ENCODE data around the gene GNG3. TPM values are rescaled to one million over a fixed set of nuclear protein-coding genes. Genes with fewer than 3 reads are reported as not detected.
A peak's percentile ranks its signal among the peaks of the same experiment; 100 is the strongest.

Gene GNG3
- total RNA-seq, 1 experiment from 2014 or later, result not detected

GRCh38 chr11:62715150-62716130 is 8.0 kb downstream of the GNG3 start:
- POLR2A ChIA-PET, result no interaction called here
- intact Hi-C loops (cut with micrococcal nuclease), result no loop called here
- H3K4me3 ChIP-seq (replicated peaks in 1 of 2; ENCODE audit: low read depth in 1 of 2, low read length in 2 of 2), result no peak overlapping the region
- H3K9me2 ChIP-seq (ENCODE audit: insufficient read depth), result no peaks in the 10 kb centered on the region
- H4K20me1 ChIP-seq (ENCODE audit: insufficient read depth), result peaks cover 5% of the 10 kb centered on the region; the same call in 1 of the 2 replicates
- DNase-seq (ENCODE audit: low read depth, low spot score), result no peak
- H3K9ac ChIP-seq (ENCODE audit: low read length), result no peak overlapping the region
- peaks cover 69% of the 10 kb centered on the region for H3K79me2 ChIP-seq (ENCODE audit: insufficient read depth, low read length)
- H3K9me3 ChIP-seq (ENCODE audit: control insufficient read depth in 1 of 2, insufficient read depth in 1 of 2, low read depth in 1 of 2, low read length in 2 of 2), result no peaks in the 10 kb centered on the region
- H3K36me3 ChIP-seq (ENCODE audit: control insufficient read depth in 1 of 2, insufficient read depth in 2 of 2, low read length in 2 of 2), result peaks cover 82 to 87% of the 10 kb centered on the region in 2 experiments
- CTCF ChIA-PET, result no interaction called here
- H3K4me2 ChIP-seq (ENCODE audit: low read length), result no peak overlapping the region
- BruUV-seq (replicated peaks), result no TSS peak
- no peak overlapping the region for H2AFZ ChIP-seq (ENCODE audit: low read depth, low read length, poor library complexity, severe bottlenecking)
- no peak overlapping the region for H3K27ac ChIP-seq (ENCODE audit: low read depth, low read length)
- H3K27me3 ChIP-seq (ENCODE audit: insufficient read depth, low read length), result no peaks in the 10 kb centered on the region
- RAD21 ChIA-PET (ENCODE audit: low non-redundant PET in 1 of 2, low total read pairs in 2 of 2, uncharacterized antibody in 2 of 2, unreplicated experiment in 2 of 2), result no interaction called here
- TF ChIP-seq CTCF (IDR thresholded peaks at IDR 0.05 in 2 of 3, conservative IDR thresholded peaks at IDR 0.05 in 1 of 3; ENCODE audit: borderline replicate concordance in 1 of 3, insufficient read depth in 1 of 3, low read depth in 2 of 3, low read length in 2 of 3) (0 out of 6 replicates have a peak, but pooled peaks of 1 of the 3 experiments have one; percentile 4), REST (IDR thresholded peaks at IDR 0.05; ENCODE audit: low read depth) (no peak)
- no peaks in the 10 kb centered on the region for H3K4me1 ChIP-seq (ENCODE audit: control insufficient read depth in 1 of 2, insufficient read depth in 2 of 2, low read length in 2 of 2)
- peak; percentile 44; the same call in 1 of the 2 replicates for ATAC-seq

Data from HCT116 (cell line).